ENCODE measurements around the gene RAP1GAP2.

GRCh38 chr17:2939714-2940351, 143.6 kb downstream of the RAP1GAP2 start:
- TF ChIP-seq, protein P1, sequence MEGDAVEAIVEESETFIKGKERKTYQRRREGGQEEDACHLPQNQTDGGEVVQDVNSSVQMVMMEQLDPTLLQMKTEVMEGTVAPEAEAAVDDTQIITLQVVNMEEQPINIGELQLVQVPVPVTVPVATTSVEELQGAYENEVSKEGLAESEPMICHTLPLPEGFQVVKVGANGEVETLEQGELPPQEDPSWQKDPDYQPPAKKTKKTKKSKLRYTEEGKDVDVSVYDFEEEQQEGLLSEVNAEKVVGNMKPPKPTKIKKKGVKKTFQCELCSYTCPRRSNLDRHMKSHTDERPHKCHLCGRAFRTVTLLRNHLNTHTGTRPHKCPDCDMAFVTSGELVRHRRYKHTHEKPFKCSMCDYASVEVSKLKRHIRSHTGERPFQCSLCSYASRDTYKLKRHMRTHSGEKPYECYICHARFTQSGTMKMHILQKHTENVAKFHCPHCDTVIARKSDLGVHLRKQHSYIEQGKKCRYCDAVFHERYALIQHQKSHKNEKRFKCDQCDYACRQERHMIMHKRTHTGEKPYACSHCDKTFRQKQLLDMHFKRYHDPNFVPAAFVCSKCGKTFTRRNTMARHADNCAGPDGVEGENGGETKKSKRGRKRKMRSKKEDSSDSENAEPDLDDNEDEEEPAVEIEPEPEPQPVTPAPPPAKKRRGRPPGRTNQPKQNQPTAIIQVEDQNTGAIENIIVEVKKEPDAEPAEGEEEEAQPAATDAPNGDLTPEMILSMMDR (IDR thresholded peaks at IDR 0.05; ENCODE audit: insufficient read depth, low read depth, low read length): no peak
- TF ChIP-seq EZH2 (IDR thresholded peaks at IDR 0.05; ENCODE audit: insufficient read depth, low read length): no peak
